Uterus (tissue), 4 donors: ENCODE measurements around the gene KRCC1. TPM values are rescaled to one million over a fixed set of nuclear protein-coding genes. Genes with fewer than 3 reads are reported as not detected.
"Not testable (repeated sequence)": the region's sequence is repeated elsewhere in the genome, so short reads cannot be mapped to it uniquely, and the experiment has no call there.

Experiments used
- DNase-seq, 2 donors: peaks; one replicate each; pipeline ENCODE4 v3.0.0-alpha.2; 2019 to 2020
- H3K27ac ChIP-seq, 2 donors: fragments of 200-600 bp; sonication (generic); 1 replicate in 1 of 2; 2 replicates in 1 of 2; pipeline ENCODE4 v1.5.1; 2016 to 2018
- H3K27me3 ChIP-seq, 2 donors: fragments of 200-600 bp; sonication (generic); one replicate each; pipeline ENCODE4 v1.5.1; 2018 to 2019; ENCODE audit warnings: control low read depth in 1 of 2
- H3K36me3 ChIP-seq, 2 donors: fragments of 200-600 bp; sonication (generic); one replicate each; pipeline ENCODE4 v1.5.1; 2019; ENCODE audit warnings: control low read depth in 1 of 2
- H3K4me1 ChIP-seq, 2 donors: fragments of 200-600 bp; sonication (generic); one replicate each; pipeline ENCODE4 v1.5.1; 2018 to 2019; ENCODE audit warnings: control low read depth in 1 of 2
- H3K4me3 ChIP-seq, 2 donors: fragments of 200-600 bp; sonication (generic); 1 replicate in 1 of 2; 2 replicates in 1 of 2; pipeline ENCODE4 v1.5.1; 2018 to 2019; ENCODE audit warnings: mild to moderate bottlenecking in 1 of 2
- H3K9me3 ChIP-seq, 2 donors: fragments of 200-600 bp; sonication (generic); one replicate each; pipeline ENCODE4 v1.5.1; 2019; ENCODE audit warnings: control low read depth in 1 of 2
- CTCF ChIP-seq, 4 experiments: fragments of 200-600 bp in 2 of 4; fragments of 450-650 bp in 2 of 4; sonication (generic) in 2 of 4; IDR thresholded peaks; one replicate each; pipeline ENCODE4 v1.5.1; 2016 to 2019; ENCODE audit warnings: antibody characterized with exemption in 4 of 4, mild to moderate bottlenecking in 2 of 4, moderate library complexity in 1 of 4
- POLR2A ChIP-seq, 2 donors: fragments of 450-650 bp; IDR thresholded peaks; one replicate each; pipeline ENCODE4 v1.6.1; 2016; ENCODE audit warnings: antibody characterized with exemption in 2 of 2, mild to moderate bottlenecking in 1 of 2, moderate library complexity in 1 of 2
- intact Hi-C: fragments of 100-400 bp; cut with DNase I; formaldehyde crosslinking; loops from one replicate; pipeline ENCODE4 v1.15.1; 2023; ENCODE audit warnings: low total_unique reads
- total RNA-seq, 4 donors: library from RNA; depleted of rRNA in 3 of 4; stranded (reverse); fragments of >200 nt in 3 of 4; gene quantifications; one replicate each; pipeline versions ENCODE4 v1.1.0 to v1.2.4, GENCODE V29; 2014 to 2023
- donor health status: DM: yes; HTN: yes; CAD: no.

KRCC1 gene
- total RNA-seq, 4 donors from 2014 or later, result 19.7 to 62.1 (median 30.1) TPM

DNA sequence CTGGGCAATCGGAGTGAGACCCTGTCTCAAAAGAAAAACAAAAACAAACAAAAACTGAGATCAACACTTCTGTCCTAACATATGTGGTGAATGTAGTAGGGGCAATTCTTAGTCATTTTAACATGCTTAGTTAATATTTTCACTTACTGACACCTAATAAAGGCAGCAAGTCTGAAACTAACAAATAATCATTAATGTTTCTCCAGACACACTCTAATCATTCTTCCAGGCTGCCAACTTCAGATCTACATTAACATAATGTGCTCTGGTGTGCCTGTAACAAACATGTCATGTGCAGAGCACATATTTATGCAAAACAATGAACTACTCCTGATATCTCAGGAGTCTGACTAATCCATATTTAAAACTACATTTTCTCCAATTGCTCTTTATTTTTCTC lies 6.0 kb downstream of the KRCC1 start:
- Histone ChIP-seq H3K27me3 (no peaks in the 10 kb centered on the region), H3K4me3 (no peak overlapping the region), H3K27ac (no peak overlapping the region), H3K9me3 (no peaks in the 10 kb centered on the region), H3K4me1 (peaks cover 0 to 5% of the 10 kb centered on the region in 2 donors), H3K36me3 (no peaks in the 10 kb centered on the region)
- DNase-seq, result no peak
- TF ChIP-seq POLR2A (IDR thresholded peaks at IDR 0.05), result no peak
- no peak for TF ChIP-seq CTCF (IDR thresholded peaks at IDR 0.05)
- intact Hi-C loops, result loop anchor here (10.0 kb wide), 1 partner anchor 125 kb away; the partner anchor contains the start of gene THNSL2

- H3K27me3 ChIP-seq, result no peaks in the 10 kb centered on the region
- no peak for TF ChIP-seq CTCF (IDR thresholded peaks at IDR 0.05)
- no peak for TF ChIP-seq POLR2A (IDR thresholded peaks at IDR 0.05)
- H3K27ac ChIP-seq, result no peak overlapping the region
- H3K9me3 ChIP-seq, result no peaks in the 10 kb centered on the region
- no peaks in the 10 kb centered on the region for H3K36me3 ChIP-seq
- no peak for DNase-seq
- intact Hi-C loops, result no loop called here
- H3K4me3 ChIP-seq, result no peak overlapping the region
- no peaks in the 10 kb centered on the region for H3K4me1 ChIP-seq
Measured at GRCh38 chr2:88048541-88048940, 7.0 kb downstream of the KRCC1 start.

GRCh38 chr2:88045561-88045960 lies 10.0 kb downstream of the KRCC1 start:
- H3K4me1 ChIP-seq, DNase-seq, H3K27ac ChIP-seq, H3K9me3 ChIP-seq, H3K27me3 ChIP-seq, intact Hi-C loops, H3K36me3 ChIP-seq, H3K4me3 ChIP-seq: not testable (repeated sequence)

DNA sequence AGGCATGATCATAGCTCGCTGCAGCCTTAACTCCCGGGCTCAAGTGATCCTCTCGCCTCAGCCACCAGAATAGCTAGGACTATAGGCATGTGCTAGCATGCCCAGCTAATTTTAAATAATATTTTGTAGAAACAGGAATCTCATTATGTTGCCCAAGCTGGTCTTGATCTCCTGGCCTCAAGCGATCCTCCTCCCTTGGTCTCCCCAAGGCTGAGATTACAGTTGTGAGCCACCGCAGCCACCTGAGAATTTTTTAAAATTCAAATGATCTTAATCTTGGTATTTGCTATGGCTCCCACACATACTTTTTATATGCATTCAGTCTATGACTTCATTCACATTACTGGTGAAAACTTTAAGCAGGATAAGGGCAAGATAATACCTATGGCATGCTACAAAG lies 13.1 kb downstream of the KRCC1 start:
- no peak for DNase-seq
- no peaks in the 10 kb centered on the region for H3K27me3 ChIP-seq
- H3K36me3 ChIP-seq, result no peaks in the 10 kb centered on the region
- no peaks in the 10 kb centered on the region for H3K4me1 ChIP-seq
- intact Hi-C loops, result no loop called here
- no peaks in the 10 kb centered on the region for H3K9me3 ChIP-seq
- no peak overlapping the region for H3K27ac ChIP-seq
- TF ChIP-seq CTCF (IDR thresholded peaks at IDR 0.05), result no peak
- H3K4me3 ChIP-seq, result no peak overlapping the region

- TF ChIP-seq POLR2A (IDR thresholded peaks at IDR 0.05), result no peak
- TF ChIP-seq CTCF (IDR thresholded peaks at IDR 0.05), result no peak
- no peaks in the 10 kb centered on the region for H3K4me1 ChIP-seq
- DNase-seq, result no peak
- intact Hi-C loops, result no loop called here
- H3K4me3 ChIP-seq, result no peak overlapping the region
- H3K9me3 ChIP-seq, result no peaks in the 10 kb centered on the region
- H3K27ac ChIP-seq, result no peak overlapping the region
- H3K36me3 ChIP-seq, result no peaks in the 10 kb centered on the region
- no peaks in the 10 kb centered on the region for H3K27me3 ChIP-seq
Measured at GRCh38 chr2:88038263-88039105, 17.1 kb downstream of the KRCC1 start.
